ENCODE measurements around the gene SARS1.

- TF ChIP-seq CTCF (conservative IDR thresholded peaks at IDR 0.05; ENCODE audit: low read length) (no peak), EZH2phosphoT487 (IDR thresholded peaks at IDR 0.05; ENCODE audit: borderline replicate concordance, low read depth, low read length) (no peak)
Measured at GRCh38 chr1:109254621-109255096, 40.9 kb downstream of the SARS1 start.
